Spleen (tissue), 7 donors: Measurements from ENCODE around the gene YTHDC2.
"Not testable (repeated sequence)": the region's sequence is repeated elsewhere in the genome, so short reads cannot be mapped to it uniquely, and the experiment has no call there.

Source experiments
- CTCF ChIP-seq, 11 experiments: fragments of 200-600 bp in 7 of 11; fragments of 450-650 bp in 4 of 11; sonication (generic) in 4 of 11; IDR thresholded peaks in 8 of 11; conservative IDR thresholded peaks in 3 of 11; 1 replicate in 7 of 11; 2 replicates in 4 of 11; pipeline versions ENCODE4 v1.4.0 to v1.8.0; 2016 to 2021; ENCODE audit warnings: antibody characterized with exemption in 11 of 11, inconsistent platforms in 4 of 11, mild to moderate bottlenecking in 1 of 11
- POLR2A ChIP-seq, 3 donors: fragments of 450-650 bp; IDR thresholded peaks; one replicate each; pipeline ENCODE4 v1.5.1; 2017; ENCODE audit warnings: antibody characterized with exemption in 3 of 3, mild to moderate bottlenecking in 1 of 3
- donor health status: DM: no; HTN: no; CAD: no; lungs with moderate emphysema.
- donor health status: DM: no; HTN: no; CAD: no.
- donor health status: DM: no; HTN: no; CAD: no.

DNA sequence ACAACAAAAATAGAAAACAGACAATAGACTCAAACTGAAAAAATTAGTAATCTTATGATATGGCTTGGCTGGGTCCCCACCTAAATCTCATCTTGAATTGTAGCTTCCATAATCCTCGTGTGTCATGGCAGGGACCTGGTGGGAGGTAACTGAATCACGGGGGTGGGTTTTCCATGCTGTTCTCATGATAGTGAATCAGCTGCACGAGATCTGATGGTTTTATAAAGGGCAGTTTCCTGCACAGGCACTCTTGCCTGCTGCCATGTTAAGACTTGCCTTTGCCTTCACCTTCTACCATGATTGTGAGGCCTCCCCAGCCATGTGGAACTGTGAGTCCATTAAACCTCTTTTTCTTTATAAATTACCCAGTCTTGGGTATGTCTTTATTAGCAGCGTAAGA is 89.8 kb downstream of the YTHDC2 start:
- not testable (repeated sequence) for TF ChIP-seq POLR2A (IDR thresholded peaks at IDR 0.05); CTCF (IDR thresholded peaks at IDR 0.05 in 8 of 11, conservative IDR thresholded peaks at IDR 0.05 in 3 of 11)
